ENCODE measurements around the gene ZFAND3. TPM values are rescaled to one million over a fixed set of nuclear protein-coding genes. Genes with fewer than 3 reads are reported as not detected.

Gene ZFAND3
- total and polyA plus RNA-seq, 10 of the 15 experiments (the other 5 are each of a cell fraction or from before 2014, with no cell fraction given): 0.90 to 34.4 (median 16.3) TPM

- FAIRE-seq: no peak
- intact Hi-C loops (cut with micrococcal nuclease; ENCODE audit: unreplicated experiment): no loop called here
- ChIA-PET CTCF (no interaction called here), RAD21 (ENCODE audit: unreplicated experiment) (no interaction called here), POLR2A (no interaction called here), SMC1A (ENCODE audit: uncharacterized antibody, unreplicated experiment) (no interaction called here)
- no peaks in the 10 kb centered on the region for H3K9me3 ChIP-seq (replicated peaks; ENCODE audit: control insufficient read depth, insufficient read depth, low read length)
- H3K36me3 ChIP-seq (ENCODE audit: control insufficient read depth in 2 of 2, insufficient read depth in 2 of 2, low read length in 1 of 2): no peaks in the 10 kb centered on the region; a peak in 2 of 4 replicates
- H3K4me1 ChIP-seq (ENCODE audit: control insufficient read depth, insufficient read depth, low read length): no peaks in the 10 kb centered on the region
- in situ Hi-C loops (cut with MboI): no loop called here
- WGBS (ENCODE audit: insufficient coverage, insufficient replicate concordance, low lambda C conversion rate, missing lambda C conversion rate): 73% methylated on average over 16 of the region's 20 CpGs
- no peak overlapping the region for H2AFZ ChIP-seq (ENCODE audit: control insufficient read depth, low read depth, low read length)
- H3K4me3 ChIP-seq: no peak overlapping the region
- H3K27ac ChIP-seq (ENCODE audit: control insufficient read depth, insufficient read depth): no peak overlapping the region
- H4K20me1 ChIP-seq (ENCODE audit: control insufficient read depth, insufficient read depth): no peaks in the 10 kb centered on the region
- TF ChIP-seq ASH2L (IDR thresholded peaks at IDR 0.05; ENCODE audit: borderline replicate concordance, low read depth) (no peak), SIX5 (IDR thresholded peaks at IDR 0.05; ENCODE audit: low read depth, low read length, severe bottlenecking) (no peak), SUZ12 (IDR thresholded peaks at IDR 0.05; ENCODE audit: unreplicated experiment) (no peak), MYB (IDR thresholded peaks at IDR 0.05; ENCODE audit: borderline replicate concordance, low read depth, low read length) (no peak), RB1 (IDR thresholded peaks at IDR 0.05; ENCODE audit: borderline replicate concordance) (no peak), HCFC1 (IDR thresholded peaks at IDR 0.05; ENCODE audit: low read length) (no peak), YBX1 (IDR thresholded peaks at IDR 0.05) (no peak), RELA (IDR thresholded peaks at IDR 0.05; ENCODE audit: borderline replicate concordance, partially characterized antibody) (no peak), PBX3 (IDR thresholded peaks at IDR 0.05; ENCODE audit: insufficient replicate concordance, low read depth, low read length) (no peak), EED (IDR thresholded peaks at IDR 0.05; ENCODE audit: low read depth) (no peak), STAT3 (IDR thresholded peaks at IDR 0.05; ENCODE audit: low read depth, low read length) (no peak)
- DNase-seq (ENCODE audit: low read depth, low spot score): no peak
- H3K4me2 ChIP-seq (ENCODE audit: control insufficient read depth, insufficient read depth): no peak overlapping the region
- ATAC-seq: no peak; the same call in 1 of the 3 replicates
- H3K27me3 ChIP-seq (replicated peaks in 1 of 2; ENCODE audit: control insufficient read depth in 2 of 2, insufficient read depth in 2 of 2, low read length in 1 of 2): no peaks in the 10 kb centered on the region
- BruUV-seq (replicated peaks): no TSS peak
- no peak overlapping the region for H3K9ac ChIP-seq (ENCODE audit: control insufficient read depth, insufficient read depth, low read length)
- no peaks in the 10 kb centered on the region for H3K79me2 ChIP-seq (ENCODE audit: control insufficient read depth, insufficient read depth, low read length)
Measured at GRCh38 chr6:38169221-38169976, 349.9 kb downstream of the ZFAND3 start.
